ENCODE data around the gene MESD.

DNA sequence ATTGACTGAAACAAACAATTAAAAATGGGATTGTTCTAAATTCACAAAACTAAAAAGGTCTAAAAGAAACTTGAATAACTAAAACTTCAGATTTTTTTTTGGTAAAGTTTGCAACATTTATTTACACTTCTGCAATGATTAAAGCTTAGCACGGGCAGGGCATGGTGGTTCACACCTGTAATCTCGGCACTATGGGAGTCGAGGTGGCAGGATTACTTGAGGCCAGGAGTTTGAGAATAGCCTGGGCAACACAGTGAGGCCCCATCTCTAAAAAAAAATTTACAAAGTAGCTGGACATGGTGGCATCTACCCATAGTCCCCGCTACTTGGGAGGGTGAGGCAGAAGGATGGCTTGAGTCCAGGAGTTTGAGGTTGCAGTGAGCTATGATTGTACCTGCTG, 42.7 kb upstream of the MESD start:
- TF ChIP-seq, protein P1, sequence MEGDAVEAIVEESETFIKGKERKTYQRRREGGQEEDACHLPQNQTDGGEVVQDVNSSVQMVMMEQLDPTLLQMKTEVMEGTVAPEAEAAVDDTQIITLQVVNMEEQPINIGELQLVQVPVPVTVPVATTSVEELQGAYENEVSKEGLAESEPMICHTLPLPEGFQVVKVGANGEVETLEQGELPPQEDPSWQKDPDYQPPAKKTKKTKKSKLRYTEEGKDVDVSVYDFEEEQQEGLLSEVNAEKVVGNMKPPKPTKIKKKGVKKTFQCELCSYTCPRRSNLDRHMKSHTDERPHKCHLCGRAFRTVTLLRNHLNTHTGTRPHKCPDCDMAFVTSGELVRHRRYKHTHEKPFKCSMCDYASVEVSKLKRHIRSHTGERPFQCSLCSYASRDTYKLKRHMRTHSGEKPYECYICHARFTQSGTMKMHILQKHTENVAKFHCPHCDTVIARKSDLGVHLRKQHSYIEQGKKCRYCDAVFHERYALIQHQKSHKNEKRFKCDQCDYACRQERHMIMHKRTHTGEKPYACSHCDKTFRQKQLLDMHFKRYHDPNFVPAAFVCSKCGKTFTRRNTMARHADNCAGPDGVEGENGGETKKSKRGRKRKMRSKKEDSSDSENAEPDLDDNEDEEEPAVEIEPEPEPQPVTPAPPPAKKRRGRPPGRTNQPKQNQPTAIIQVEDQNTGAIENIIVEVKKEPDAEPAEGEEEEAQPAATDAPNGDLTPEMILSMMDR (IDR thresholded peaks at IDR 0.05): no peak
- TF ChIP-seq POLR2A (IDR thresholded peaks at IDR 0.05): no peak
